Superior temporal gyrus (tissue), 1 donor: ENCODE measurements around the gene KIF18B.

Experiments
- DNase-seq: peaks from one replicate; pipeline ENCODE4 v3.0.0-alpha.2; 2016; ENCODE audit errors: extremely low spot score

KIF18B gene

DNA sequence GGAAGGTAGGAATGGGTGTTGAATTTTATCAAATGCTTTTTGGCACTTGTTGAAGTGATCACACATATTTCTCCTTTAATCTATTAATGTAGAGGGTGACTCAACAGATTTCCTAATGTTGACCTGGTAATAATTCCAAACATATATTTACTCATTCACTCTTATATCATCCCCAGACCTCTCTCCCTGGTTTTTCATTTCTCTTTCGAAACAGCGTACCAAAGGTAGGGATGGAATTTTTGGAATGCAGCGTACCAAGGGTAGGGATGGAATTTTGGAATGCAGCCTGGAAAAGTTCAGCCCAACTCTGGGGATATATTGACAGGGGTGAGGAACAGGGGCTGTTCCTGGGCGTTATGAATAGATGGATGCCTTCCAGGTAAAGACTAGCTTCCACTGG is 7.3 kb downstream of the KIF18B start:
- DNase-seq, result no peak

GRCh38 chr17:44935116-44935515 is 12.5 kb downstream of the KIF18B start:
- no peak for DNase-seq

- DNase-seq, result no peak
Measured at GRCh38 chr17:44934745-44935105, 12.8 kb downstream of the KIF18B start.

DNA sequence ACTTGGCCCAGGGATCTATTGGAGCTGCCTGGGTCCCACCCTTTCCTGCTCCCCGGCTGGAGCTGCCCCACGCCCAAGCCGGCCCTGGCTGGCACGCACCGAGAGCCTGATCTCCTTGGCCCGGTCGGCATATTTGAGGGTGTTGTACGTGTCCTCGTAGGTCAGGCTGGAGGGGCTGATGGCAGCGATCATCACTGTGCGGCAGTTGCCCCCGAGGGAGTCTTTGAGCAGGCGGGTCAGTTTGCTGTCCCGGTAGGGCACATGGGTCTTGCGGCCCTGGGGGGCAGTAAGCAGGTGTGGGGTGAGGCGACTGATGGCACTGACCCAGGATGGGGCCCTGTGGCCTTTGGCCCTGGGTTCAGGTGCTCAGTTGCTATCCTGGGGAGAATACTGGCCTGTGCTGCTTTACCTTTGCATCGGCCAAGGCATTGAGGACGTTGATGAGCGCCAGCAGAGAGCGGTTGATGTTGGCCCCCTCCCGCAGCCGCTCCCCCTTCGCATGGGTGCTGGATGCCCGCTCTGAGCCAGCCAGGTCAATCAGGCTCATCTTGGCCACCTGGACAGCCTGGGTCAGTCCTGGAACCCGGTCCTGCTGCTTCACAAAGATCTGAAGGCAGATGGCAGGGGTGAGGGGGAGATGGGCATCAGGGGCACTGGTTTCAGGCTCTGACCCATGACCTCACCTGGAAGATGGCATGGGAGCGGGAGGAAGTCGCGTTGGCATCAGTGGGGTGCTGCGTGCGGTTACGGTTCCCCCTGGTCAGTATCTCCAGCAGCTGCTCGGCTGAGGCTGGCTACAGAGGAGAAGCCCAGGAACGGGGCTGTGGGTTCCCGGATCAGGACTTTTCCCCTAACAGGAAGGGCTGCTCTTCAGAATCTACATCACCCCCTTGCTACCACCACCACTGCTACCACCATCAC is 13.5 kb downstream of the KIF18B start:
- DNase-seq, result no peak

- DNase-seq, result no peak
Measured at GRCh38 chr17:44932787-44933097, 14.8 kb downstream of the KIF18B start.

- no peak for DNase-seq
Measured at GRCh38 chr17:44932096-44932786, 15.3 kb downstream of the KIF18B start.

GRCh38 chr17:44931376-44931775 is 16.2 kb downstream of the KIF18B start:
- DNase-seq, result no peak

GRCh38 chr17:44930667-44931066 is 16.9 kb downstream of the KIF18B start:
- peak; percentile 35 for DNase-seq

DNA sequence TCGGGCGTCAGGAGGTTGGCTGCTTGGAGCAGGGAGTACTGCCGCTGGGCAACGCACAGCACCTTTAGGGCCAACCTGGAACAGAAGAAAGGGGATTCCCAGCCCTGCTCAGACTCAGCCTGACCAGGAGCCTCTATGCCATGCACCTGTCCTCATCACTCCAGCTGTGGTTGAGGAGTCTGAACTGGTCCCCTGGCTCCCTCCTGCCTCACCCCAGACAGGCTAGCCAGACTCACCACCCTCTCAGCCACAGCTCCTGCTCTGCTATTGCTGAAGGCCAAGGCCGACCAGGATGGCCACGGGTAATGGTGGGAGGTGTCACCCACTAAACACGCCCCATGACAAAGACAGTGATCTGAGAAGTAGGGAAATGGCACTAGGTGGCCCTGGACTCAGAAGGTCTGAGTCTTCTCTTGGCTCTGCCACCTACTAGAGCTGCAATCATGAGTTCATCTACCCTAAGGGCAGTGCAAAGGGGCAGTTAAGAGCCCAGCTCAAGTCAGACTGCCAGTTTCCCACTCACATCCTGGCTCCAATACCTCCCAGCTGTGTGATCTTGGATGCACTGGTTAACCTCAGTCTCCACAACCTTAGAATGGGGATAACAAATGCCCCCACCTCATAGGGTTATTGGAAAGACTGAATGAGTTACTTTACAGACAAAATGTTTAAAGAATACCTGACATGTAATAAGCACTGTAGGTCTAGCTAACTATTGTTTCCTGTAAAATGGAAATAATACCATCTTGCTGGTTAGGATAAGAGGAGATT is 18.4 kb downstream of the KIF18B start:
- DNase-seq, result no peak

DNA sequence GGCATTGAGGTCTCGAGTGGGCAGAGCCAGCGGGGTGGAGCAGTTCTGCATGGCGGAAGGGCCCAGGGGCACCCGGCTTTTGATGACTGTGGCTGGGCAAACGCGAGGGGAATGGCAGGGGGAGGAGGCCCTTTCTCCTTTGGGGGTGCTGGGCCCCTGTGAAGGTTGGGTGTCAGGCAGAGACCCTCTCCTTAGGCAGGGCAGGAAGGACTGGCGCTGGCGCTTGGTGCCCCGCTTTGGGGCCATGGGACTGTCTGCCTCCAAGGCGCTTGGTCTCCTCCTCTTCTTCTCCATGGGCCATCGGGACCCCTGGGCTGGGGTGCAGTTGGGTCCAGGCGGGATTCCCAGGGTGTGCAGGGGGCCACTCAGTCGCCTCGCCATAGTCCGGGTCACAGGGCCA is 19.4 kb downstream of the KIF18B start:
- no peak for DNase-seq

GRCh38 chr17:44927696-44928095 is 19.9 kb downstream of the KIF18B start:
- no peak for DNase-seq

DNA sequence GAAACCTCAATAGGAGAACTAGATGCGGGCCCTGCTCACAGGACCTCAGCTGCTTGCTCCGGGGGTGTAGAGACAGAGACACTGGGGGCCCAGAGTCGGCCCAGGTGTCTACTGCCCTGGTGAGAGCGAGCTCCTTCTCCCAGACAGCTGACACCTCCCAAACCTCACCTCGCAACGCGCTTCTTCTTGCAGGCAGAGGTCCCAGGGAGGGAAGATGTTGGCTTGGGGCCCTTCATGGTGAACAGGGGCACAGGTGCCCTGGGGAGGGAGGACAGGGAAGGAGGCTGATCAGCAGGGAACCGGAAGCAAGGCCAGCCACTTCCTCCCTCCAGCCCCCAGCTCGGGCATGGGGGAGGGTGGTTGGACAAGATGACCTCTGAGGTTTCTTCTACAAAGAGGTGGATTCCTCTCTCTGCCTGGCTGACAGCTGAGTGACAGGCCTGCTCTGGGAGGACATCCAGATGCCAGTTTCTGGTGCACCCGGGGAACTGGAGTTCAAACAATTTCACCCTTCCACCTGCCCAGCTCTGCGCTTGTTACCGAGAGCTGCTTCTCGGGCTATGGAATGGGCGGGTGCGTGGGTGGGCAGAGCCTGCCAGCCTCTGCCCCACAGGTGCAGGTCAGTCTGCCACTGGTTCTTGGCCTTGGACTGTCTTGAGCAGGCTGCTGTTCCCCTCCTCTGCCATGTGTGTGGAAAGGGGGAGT is 20.6 kb downstream of the KIF18B start:
- no peak for DNase-seq

- no peak for DNase-seq
Measured at GRCh38 chr17:44925731-44926697, 21.6 kb downstream of the KIF18B start.

DNA sequence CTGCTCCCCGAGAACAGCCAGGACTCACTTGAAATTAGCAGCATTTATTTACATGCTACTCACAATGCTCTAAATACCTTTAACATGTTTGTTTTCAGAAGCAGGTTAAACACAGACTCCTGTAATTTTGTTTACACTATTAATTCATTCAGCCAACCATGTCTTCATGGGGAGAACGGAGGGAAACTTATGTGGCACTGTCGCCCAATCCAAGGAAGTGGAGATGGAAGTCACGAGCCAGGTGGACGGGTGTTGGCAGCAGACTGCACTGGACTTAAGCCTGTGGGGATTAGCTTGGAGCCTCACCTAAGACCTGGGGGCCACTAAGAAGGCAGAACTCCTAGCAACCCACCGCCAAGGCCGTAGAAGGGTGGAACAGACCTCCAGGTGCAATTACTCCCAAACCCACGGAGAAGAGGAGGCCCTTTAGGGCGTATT is 23.4 kb downstream of the KIF18B start:
- DNase-seq, result no peak

- DNase-seq, result no peak
Measured at GRCh38 chr17:44922746-44923470, 24.7 kb downstream of the KIF18B start.

DNA sequence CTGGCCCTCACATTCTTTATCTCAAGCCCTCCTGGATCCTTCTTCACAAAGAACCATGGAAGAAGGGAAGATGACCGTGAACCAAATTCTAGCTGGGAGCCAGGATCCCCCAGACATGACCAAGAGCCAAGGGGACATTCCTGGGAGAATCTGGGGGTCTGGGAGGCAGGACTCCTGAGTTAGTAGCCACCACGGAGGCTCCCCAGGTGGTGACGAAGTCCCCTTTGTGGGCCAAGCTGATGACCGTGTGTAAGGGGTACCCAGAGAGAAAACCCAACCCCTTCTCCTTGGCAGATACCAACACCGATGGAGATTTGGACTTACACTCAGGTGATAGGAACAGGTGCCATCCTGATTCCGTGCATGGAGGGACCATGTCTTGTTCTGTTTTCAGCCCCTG is 25.4 kb downstream of the KIF18B start:
- DNase-seq, result no peak

- DNase-seq, result no peak
Measured at GRCh38 chr17:44921122-44921882, 26.3 kb downstream of the KIF18B start.

GRCh38 chr17:44920565-44920940 is 27.0 kb downstream of the KIF18B start:
- DNase-seq, result no peak

DNA sequence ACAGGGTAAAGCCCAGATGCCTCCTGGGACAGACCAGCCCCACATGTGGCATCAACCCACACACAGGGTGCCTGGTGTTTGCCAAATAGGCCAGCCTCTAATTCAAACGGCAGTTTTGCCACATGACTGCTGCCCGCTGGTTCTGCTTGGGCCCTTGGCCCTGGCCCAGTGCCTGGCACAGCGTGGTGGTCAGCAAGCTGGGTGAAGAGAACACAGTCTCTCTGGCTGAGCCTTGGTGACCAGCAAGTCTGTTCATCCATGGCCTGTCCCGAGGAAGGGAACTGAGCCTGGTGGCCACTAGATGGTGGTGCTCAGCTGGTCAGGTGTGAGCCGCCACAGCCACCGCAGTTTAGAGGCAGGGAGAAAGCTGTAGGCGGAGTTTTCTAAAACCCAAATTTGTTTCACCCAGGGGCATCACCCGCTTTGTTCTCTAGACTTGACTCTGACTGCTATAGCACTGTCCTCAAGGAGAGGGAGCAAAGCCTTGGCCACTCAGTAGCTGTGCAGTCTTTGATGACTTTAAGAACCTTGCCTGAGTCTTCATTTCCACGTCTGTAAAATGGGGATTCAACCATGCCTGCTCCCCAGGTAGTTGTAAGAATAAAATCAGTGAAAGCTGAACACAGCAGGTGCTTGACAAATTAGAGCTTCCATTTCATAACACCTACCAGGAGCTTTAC is 27.5 kb downstream of the KIF18B start:
- DNase-seq, result peak; percentile 86
